ENCODE measurements around the gene SUSD3. TPM values are rescaled to one million over a fixed set of nuclear protein-coding genes. Genes with fewer than 3 reads are reported as not detected.
A peak's percentile ranks its signal among the peaks of the same experiment; 100 is the strongest.
"Not testable (repeated sequence)": the region's sequence is repeated elsewhere in the genome, so short reads cannot be mapped to it uniquely, and the experiment has no call there.

Gene SUSD3
- total and polyA plus RNA-seq, 5 donors from 2014 or later = 68.7 to 229 (median 205) TPM

- peak overlapping the region; percentile 79 for H3K4me3 ChIP-seq (ENCODE audit: low read depth, low read length)
These were observed 39.9 kb downstream of the SUSD3 start for GRCh38 chr9:93098236-93098946.

GRCh38 chr9:93099551-93100275 is 41.2 kb downstream of the SUSD3 start:
- Histone ChIP-seq H3K27me3 (ENCODE audit: control insufficient read depth, insufficient read depth, low read length) (no peaks in the 10 kb centered on the region), H3K27ac (ENCODE audit: insufficient read depth, low read length, poor library complexity, severe bottlenecking) (peak overlapping the region; percentile 23), H3K36me3 (ENCODE audit: control insufficient read depth, insufficient read depth, low read length) (peaks cover 12% of the 10 kb centered on the region), H3K4me1 (ENCODE audit: control insufficient read depth, insufficient read depth, low read length, poor library complexity, severe bottlenecking) (peaks cover 52% of the 10 kb centered on the region), H3K9me3 (ENCODE audit: control insufficient read depth in 2 of 2, low read length in 2 of 2) (peaks cover 8 to 10% of the 10 kb centered on the region in 2 experiments), H3K4me3 (ENCODE audit: low read depth, low read length) (peak overlapping the region; percentile 1)
- Mint-ChIP-seq H3K9me3 (peaks cover 0 to 10% (median 3%) of the 10 kb centered on the region in 7 donors), H3K27me3 (no peaks in the 10 kb centered on the region), H3K27ac (peak overlapping the region; percentile 82 to 97 (median 95)), H3K36me3 (peaks cover 16% of the 10 kb centered on the region), H3K4me3 (peak overlapping the region; percentile 59 to 97 (median 94)), H3K4me1 (peaks cover 28 to 77% (median 53%) of the 10 kb centered on the region in 4 donors)
- no peak for DNase-seq
- ATAC-seq (ENCODE audit: low read depth in 2 of 2) = no peak

More at GRCh38 chr9:93098236-93098946, 39.9 kb downstream of the SUSD3 start:
- H3K27ac Mint-ChIP-seq = peak overlapping the region; percentile 91 to 97 (median 94)
- Histone ChIP-seq H3K9me3 (ENCODE audit: control insufficient read depth in 2 of 2, low read length in 2 of 2) (peaks cover 0 to under 1% of the 10 kb centered on the region in 2 experiments), H3K36me3 (ENCODE audit: control insufficient read depth, insufficient read depth, low read length) (no peaks in the 10 kb centered on the region), H3K27ac (ENCODE audit: insufficient read depth, low read length, poor library complexity, severe bottlenecking) (peak overlapping the region; percentile 91), H3K4me1 (ENCODE audit: control insufficient read depth, insufficient read depth, low read length, poor library complexity, severe bottlenecking) (peaks cover 65% of the 10 kb centered on the region), H3K27me3 (ENCODE audit: control insufficient read depth, insufficient read depth, low read length) (no peaks in the 10 kb centered on the region)
- H3K36me3 Mint-ChIP-seq = peaks cover 6% of the 10 kb centered on the region
- ATAC-seq (ENCODE audit: low read depth in 2 of 2) = no peak
- H3K4me3 Mint-ChIP-seq = peak overlapping the region; percentile 87 to 97 (median 94)
- peak; percentile 31 to 67 (median 49) for DNase-seq
- peaks cover 0 to under 1% (median 0%) of the 10 kb centered on the region in 7 donors for H3K9me3 Mint-ChIP-seq
- peaks cover 19 to 79% (median 56%) of the 10 kb centered on the region in 4 donors for H3K4me1 Mint-ChIP-seq
- no peaks in the 10 kb centered on the region for H3K27me3 Mint-ChIP-seq

- peak overlapping the region in 2 of 3 donors; percentile 25 to 63 for H3K27ac Mint-ChIP-seq
- DNase-seq (no peak), ATAC-seq (ENCODE audit: low read depth in 2 of 2) (no peak)
- peaks cover 0 to 13% (median 3%) of the 10 kb centered on the region in 7 donors for H3K9me3 Mint-ChIP-seq
- Histone ChIP-seq H3K9me3 (ENCODE audit: control insufficient read depth in 2 of 2, low read length in 2 of 2) (peaks cover 8 to 10% of the 10 kb centered on the region in 2 experiments), H3K4me1 (ENCODE audit: control insufficient read depth, insufficient read depth, low read length, poor library complexity, severe bottlenecking) (peaks cover 47% of the 10 kb centered on the region), H3K27me3 (ENCODE audit: control insufficient read depth, insufficient read depth, low read length) (no peaks in the 10 kb centered on the region), H3K4me3 (ENCODE audit: low read depth, low read length) (no peak overlapping the region), H3K36me3 (ENCODE audit: control insufficient read depth, insufficient read depth, low read length) (peaks cover 12% of the 10 kb centered on the region), H3K27ac (ENCODE audit: insufficient read depth, low read length, poor library complexity, severe bottlenecking) (no peak overlapping the region)
- peaks cover 31 to 77% (median 56%) of the 10 kb centered on the region in 4 donors for H3K4me1 Mint-ChIP-seq
- H3K4me3 Mint-ChIP-seq = peak overlapping the region in 3 of 4 donors; percentile 39 to 90 (median 59)
- no peaks in the 10 kb centered on the region for H3K27me3 Mint-ChIP-seq
- peaks cover 20% of the 10 kb centered on the region for H3K36me3 Mint-ChIP-seq
These were observed 41.8 kb downstream of the SUSD3 start for GRCh38 chr9:93100276-93100636.

- not testable (repeated sequence) for ATAC-seq (ENCODE audit: low read depth in 2 of 2); H3K4me3 ChIP-seq (ENCODE audit: low read depth, low read length); H3K27me3 Mint-ChIP-seq; H3K27ac ChIP-seq (ENCODE audit: insufficient read depth, low read length, poor library complexity, severe bottlenecking); DNase-seq; H3K27me3 ChIP-seq (ENCODE audit: control insufficient read depth, insufficient read depth, low read length)
- Histone ChIP-seq H3K9me3 (ENCODE audit: control insufficient read depth in 2 of 2, low read length in 2 of 2) (peaks cover 8 to 10% of the 10 kb centered on the region in 2 experiments), H3K4me1 (ENCODE audit: control insufficient read depth, insufficient read depth, low read length, poor library complexity, severe bottlenecking) (peaks cover 55% of the 10 kb centered on the region), H3K36me3 (ENCODE audit: control insufficient read depth, insufficient read depth, low read length) (peaks cover 12% of the 10 kb centered on the region)
- H3K9me3 Mint-ChIP-seq = peaks cover 0 to 13% (median 7%) of the 10 kb centered on the region in 7 donors
- peaks cover 38 to 85% (median 62%) of the 10 kb centered on the region in 4 donors for H3K4me1 Mint-ChIP-seq
- peak overlapping the region in 2 of 3 donors; percentile 25 to 84 for H3K27ac Mint-ChIP-seq
- H3K36me3 Mint-ChIP-seq = peaks cover 26% of the 10 kb centered on the region
- H3K4me3 Mint-ChIP-seq = peak overlapping the region in 1 of 4 donors; percentile 90
These were observed 42.6 kb downstream of the SUSD3 start for GRCh38 chr9:93101086-93101485.

DNA sequence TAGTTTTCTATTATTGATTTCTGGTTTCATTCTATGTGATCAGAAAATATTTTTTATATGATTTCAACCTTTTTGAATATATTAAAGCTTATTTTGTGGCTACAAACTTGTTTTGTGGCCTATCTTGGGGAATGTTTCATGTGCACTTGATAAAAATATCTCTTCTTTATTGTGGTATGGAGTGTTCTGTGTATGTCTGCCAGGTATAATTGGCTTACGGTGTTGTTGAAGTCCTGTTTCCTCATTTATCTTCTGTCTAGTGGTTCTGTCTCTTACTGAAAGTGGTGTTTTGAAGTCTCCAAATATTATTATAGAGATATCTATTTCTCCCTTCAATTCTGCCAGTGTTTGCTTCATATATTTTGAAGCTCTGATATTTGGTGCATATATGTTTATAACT is 47.1 kb downstream of the SUSD3 start:
- H3K4me3 ChIP-seq (ENCODE audit: low read depth, low read length) = peak overlapping the region; percentile 26
- H3K27ac Mint-ChIP-seq = peak overlapping the region; percentile 18 to 56 (median 18)
- H3K4me1 ChIP-seq (ENCODE audit: control insufficient read depth, insufficient read depth, low read length, poor library complexity, severe bottlenecking) = peaks cover 46% of the 10 kb centered on the region
- DNase-seq (no peak), ATAC-seq (ENCODE audit: low read depth in 2 of 2) (no peak)
- H3K36me3 Mint-ChIP-seq = peaks cover 32% of the 10 kb centered on the region
- H3K4me3 Mint-ChIP-seq = peak overlapping the region; percentile 17 to 71 (median 57)
- H3K4me1 Mint-ChIP-seq = peaks cover 43 to 81% (median 60%) of the 10 kb centered on the region in 4 donors
- H3K27me3 ChIP-seq (ENCODE audit: control insufficient read depth, insufficient read depth, low read length) = no peaks in the 10 kb centered on the region
- peaks cover 0 to 13% (median 7%) of the 10 kb centered on the region in 7 donors for H3K9me3 Mint-ChIP-seq
- no peaks in the 10 kb centered on the region for H3K27me3 Mint-ChIP-seq
- H3K9me3 ChIP-seq (ENCODE audit: control insufficient read depth in 2 of 2, low read length in 2 of 2) = peaks cover 8 to 10% of the 10 kb centered on the region in 2 experiments
- peaks cover 22% of the 10 kb centered on the region for H3K36me3 ChIP-seq (ENCODE audit: control insufficient read depth, insufficient read depth, low read length)
- no peak overlapping the region for H3K27ac ChIP-seq (ENCODE audit: insufficient read depth, low read length, poor library complexity, severe bottlenecking)

DNA sequence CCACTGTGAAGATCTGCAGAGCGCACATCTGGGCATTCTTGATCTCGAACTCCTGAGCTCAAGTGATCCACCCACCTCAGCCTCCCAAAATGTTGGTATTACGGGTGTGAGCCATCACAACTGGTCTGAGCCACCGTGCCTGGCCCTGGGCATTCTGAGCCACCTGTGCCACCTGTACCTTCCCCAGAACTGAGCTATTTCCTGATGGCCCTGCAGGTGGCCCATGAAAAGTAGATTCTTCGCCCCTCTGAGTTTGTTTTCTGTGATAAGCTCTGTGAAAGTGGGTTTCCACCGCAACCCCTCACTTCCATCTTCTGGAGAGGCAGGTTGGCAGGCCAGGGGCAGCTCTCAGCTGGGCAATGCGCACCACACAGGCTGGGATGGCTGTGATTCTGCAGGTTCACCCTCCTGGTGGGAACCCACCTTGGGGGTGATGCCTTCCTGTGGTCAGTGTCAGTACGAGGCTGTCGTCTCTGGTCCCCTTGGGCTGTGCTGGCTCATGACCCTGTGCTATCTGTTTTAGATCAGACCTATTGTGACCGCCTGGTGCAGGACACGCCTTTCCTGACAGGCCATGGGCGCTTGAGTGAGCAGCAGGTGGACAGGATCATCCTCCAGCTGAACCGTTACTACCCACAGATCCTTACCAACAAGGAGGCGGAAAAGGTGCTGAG is 48.8 kb downstream of the SUSD3 start:
- Histone ChIP-seq H3K4me1 (ENCODE audit: control insufficient read depth, insufficient read depth, low read length, poor library complexity, severe bottlenecking) (peaks cover 42% of the 10 kb centered on the region), H3K9me3 (ENCODE audit: control insufficient read depth in 2 of 2, low read length in 2 of 2) (peaks cover 8 to 10% of the 10 kb centered on the region in 2 experiments), H3K36me3 (ENCODE audit: control insufficient read depth, insufficient read depth, low read length) (peaks cover 36% of the 10 kb centered on the region), H3K4me3 (ENCODE audit: low read depth, low read length) (no peak overlapping the region), H3K27ac (ENCODE audit: insufficient read depth, low read length, poor library complexity, severe bottlenecking) (no peak overlapping the region), H3K27me3 (ENCODE audit: control insufficient read depth, insufficient read depth, low read length) (no peaks in the 10 kb centered on the region)
- Mint-ChIP-seq H3K27me3 (no peaks in the 10 kb centered on the region), H3K4me3 (peak overlapping the region in 1 of 4 donors; percentile 38), H3K36me3 (peaks cover 35% of the 10 kb centered on the region), H3K27ac (peak overlapping the region in 2 of 3 donors; percentile 69 to 81), H3K9me3 (peaks cover 0 to 13% (median 7%) of the 10 kb centered on the region in 7 donors), H3K4me1 (peaks cover 39 to 69% (median 52%) of the 10 kb centered on the region in 4 donors)
- ATAC-seq (ENCODE audit: low read depth in 2 of 2) = no peak
- DNase-seq = no peak

DNA sequence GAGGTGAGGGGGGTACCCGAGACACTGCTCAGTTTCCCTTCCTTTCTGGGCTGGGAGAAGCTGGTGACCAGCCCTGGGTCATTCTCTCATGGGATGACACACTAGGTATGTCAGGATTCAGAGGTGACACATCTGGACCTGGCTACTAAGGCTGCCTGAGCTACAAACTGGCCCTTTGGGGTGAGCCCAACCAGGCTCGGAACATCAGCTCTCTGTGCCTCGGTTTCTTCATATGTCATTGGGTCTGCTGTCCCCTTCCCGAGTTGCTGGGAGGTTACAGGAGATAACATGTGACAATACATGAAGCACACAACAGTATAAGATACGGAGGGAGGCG is 49.3 kb downstream of the SUSD3 start:
- Histone ChIP-seq H3K36me3 (ENCODE audit: control insufficient read depth, insufficient read depth, low read length) (peaks cover 37% of the 10 kb centered on the region), H3K4me1 (ENCODE audit: control insufficient read depth, insufficient read depth, low read length, poor library complexity, severe bottlenecking) (peaks cover 42% of the 10 kb centered on the region), H3K4me3 (ENCODE audit: low read depth, low read length) (no peak overlapping the region), H3K27me3 (ENCODE audit: control insufficient read depth, insufficient read depth, low read length) (no peaks in the 10 kb centered on the region), H3K9me3 (ENCODE audit: control insufficient read depth in 2 of 2, low read length in 2 of 2) (peaks cover 8 to 10% of the 10 kb centered on the region in 2 experiments), H3K27ac (ENCODE audit: insufficient read depth, low read length, poor library complexity, severe bottlenecking) (peak overlapping the region; percentile 53)
- DNase-seq = no peak
- Mint-ChIP-seq H3K36me3 (peaks cover 35% of the 10 kb centered on the region), H3K27me3 (no peaks in the 10 kb centered on the region), H3K27ac (peak overlapping the region; percentile 69 to 91 (median 81)), H3K9me3 (peaks cover 0 to 13% (median 7%) of the 10 kb centered on the region in 7 donors), H3K4me1 (peaks cover 34 to 64% (median 47%) of the 10 kb centered on the region in 4 donors), H3K4me3 (peak overlapping the region in 2 of 4 donors; percentile 19 to 38)
- ATAC-seq (ENCODE audit: low read depth in 2 of 2) = no peak

All from CD4-positive, CD25-positive, alpha-beta regulatory T cell (primary cell).